ENCODE results near the gene SLC40A1. TPM values are rescaled to one million over a fixed set of nuclear protein-coding genes. Genes with fewer than 3 reads are reported as not detected.

SLC40A1 gene
- total RNA-seq, 2 donors from 2014 or later: 76.5 to 118 TPM

- H3K9me3 ChIP-seq: no peaks in the 10 kb centered on the region
- peaks cover 50 to 88% of the 10 kb centered on the region in 2 donors for H3K4me1 ChIP-seq (ENCODE audit: control insufficient read depth in 1 of 2, low read depth in 2 of 2)
- no peak for TF ChIP-seq CTCF (IDR thresholded peaks at IDR 0.05)
- H3K36me3 ChIP-seq: peaks cover 6% of the 10 kb centered on the region
- H3K27me3 ChIP-seq (replicated peaks; ENCODE audit: insufficient read depth): no peaks in the 10 kb centered on the region
- H3K4me3 ChIP-seq: no peak overlapping the region
- ATAC-seq (ENCODE audit: insufficient number of reproducible peaks, low FRiP score, low read depth) (no peak), DNase-seq (ENCODE audit: low spot score) (no peak)
- H3K27ac ChIP-seq: peak overlapping the region; percentile 75 to 86
Measured at GRCh38 chr2:189558516-189559272, 21.9 kb downstream of the SLC40A1 start.

- TF ChIP-seq CTCF (IDR thresholded peaks at IDR 0.05): no peak
- ATAC-seq (ENCODE audit: insufficient number of reproducible peaks, low FRiP score, low read depth): no peak
Measured at GRCh38 chr2:189557373-189557772, 23.2 kb downstream of the SLC40A1 start.

GRCh38 chr2:189556526-189556925 is 24.1 kb downstream of the SLC40A1 start:
- peaks cover 3% of the 10 kb centered on the region for H3K36me3 ChIP-seq
- no peak for DNase-seq (ENCODE audit: low spot score)
- no peaks in the 10 kb centered on the region for H3K27me3 ChIP-seq (replicated peaks; ENCODE audit: insufficient read depth)
- no peak for ATAC-seq (ENCODE audit: insufficient number of reproducible peaks, low FRiP score, low read depth)
- no peaks in the 10 kb centered on the region for H3K9me3 ChIP-seq
- H3K27ac ChIP-seq: peak overlapping the region; percentile 74 to 86
- no peak overlapping the region for H3K4me3 ChIP-seq
- H3K4me1 ChIP-seq (ENCODE audit: control insufficient read depth in 1 of 2, low read depth in 2 of 2): peaks cover 48 to 90% of the 10 kb centered on the region in 2 donors
- TF ChIP-seq CTCF (IDR thresholded peaks at IDR 0.05): no peak

More at GRCh38 chr2:189557373-189557772, 23.2 kb downstream of the SLC40A1 start:
- no peak overlapping the region for H3K4me3 ChIP-seq
- H3K9me3 ChIP-seq: no peaks in the 10 kb centered on the region
- no peak for DNase-seq (ENCODE audit: low spot score)
- no peaks in the 10 kb centered on the region for H3K27me3 ChIP-seq (replicated peaks; ENCODE audit: insufficient read depth)
- peaks cover 50 to 92% of the 10 kb centered on the region in 2 donors for H3K4me1 ChIP-seq (ENCODE audit: control insufficient read depth in 1 of 2, low read depth in 2 of 2)
- H3K36me3 ChIP-seq: peaks cover 6% of the 10 kb centered on the region
- H3K27ac ChIP-seq: peak overlapping the region; percentile 75 to 86

- Histone ChIP-seq H3K36me3 (no peaks in the 10 kb centered on the region), H3K9me3 (no peaks in the 10 kb centered on the region), H3K4me1 (ENCODE audit: control insufficient read depth in 1 of 2, low read depth in 2 of 2) (peaks cover 50 to 91% of the 10 kb centered on the region in 2 donors), H3K27ac (peak overlapping the region; percentile 74 to 86), H3K27me3 (replicated peaks; ENCODE audit: insufficient read depth) (no peaks in the 10 kb centered on the region), H3K4me3 (no peak overlapping the region)
- TF ChIP-seq CTCF (IDR thresholded peaks at IDR 0.05): no peak
- ATAC-seq (ENCODE audit: insufficient number of reproducible peaks, low FRiP score, low read depth) (no peak), DNase-seq (ENCODE audit: low spot score) (no peak)
Measured at GRCh38 chr2:189555232-189555631, 25.4 kb downstream of the SLC40A1 start.

GRCh38 chr2:189553504-189554088 is 27.0 kb downstream of the SLC40A1 start:
- no peak for ATAC-seq (ENCODE audit: insufficient number of reproducible peaks, low FRiP score, low read depth)
- Histone ChIP-seq H3K27me3 (replicated peaks; ENCODE audit: insufficient read depth) (no peaks in the 10 kb centered on the region), H3K4me3 (no peak overlapping the region), H3K9me3 (no peaks in the 10 kb centered on the region), H3K27ac (peak overlapping the region; percentile 74 to 86), H3K4me1 (ENCODE audit: control insufficient read depth in 1 of 2, low read depth in 2 of 2) (peaks cover 50 to 91% of the 10 kb centered on the region in 2 donors), H3K36me3 (no peaks in the 10 kb centered on the region)
- no peak for TF ChIP-seq CTCF (IDR thresholded peaks at IDR 0.05)
- DNase-seq (ENCODE audit: low spot score): no peak
